Breast epithelium (tissue), 3 donors: ENCODE data around the gene ASCC1.

Experiments used
- POLR2A ChIP-seq: fragments of 450-650 bp; IDR thresholded peaks from one replicate; pipeline ENCODE4 v1.6.1; 2016; ENCODE audit warnings: antibody characterized with exemption, mild to moderate bottlenecking, moderate library complexity
- POLR2AphosphoS5 ChIP-seq, 3 donors: sonication (generic); formaldehyde crosslinking; IDR thresholded peaks; one replicate each; pipeline ENCODE4 v1.6.1; 2017; ENCODE audit warnings: antibody characterized with exemption in 3 of 3
- TF ChIP-seq, protein P1 (sequence below), 3 donors: fragments of 450-650 bp; IDR thresholded peaks; one replicate each; pipeline ENCODE4 v1.5.1; 2016 to 2017; ENCODE audit warnings: antibody characterized with exemption in 3 of 3, mild to moderate bottlenecking in 3 of 3, moderate library complexity in 3 of 3

DNA sequence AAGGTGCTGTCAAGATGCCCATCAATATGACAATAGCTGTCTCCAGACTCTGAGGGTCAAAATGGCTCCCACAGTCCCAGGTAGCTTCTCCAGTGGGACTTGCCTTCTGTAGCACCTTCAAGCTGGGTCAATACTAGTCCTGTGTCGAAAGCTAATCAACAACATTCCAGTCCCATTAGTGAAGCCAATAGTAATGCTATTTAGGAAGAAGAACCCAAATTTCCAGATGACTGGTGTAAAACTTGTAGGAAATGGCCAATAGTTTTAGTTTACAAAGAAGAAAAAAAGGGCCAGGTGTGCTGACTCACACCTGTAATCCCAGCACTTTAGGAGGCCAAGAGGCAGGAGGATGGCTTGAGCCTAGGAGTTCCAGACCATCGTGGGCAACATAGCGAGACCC lies 125.8 kb downstream of the ASCC1 start:
- TF ChIP-seq, protein P1, sequence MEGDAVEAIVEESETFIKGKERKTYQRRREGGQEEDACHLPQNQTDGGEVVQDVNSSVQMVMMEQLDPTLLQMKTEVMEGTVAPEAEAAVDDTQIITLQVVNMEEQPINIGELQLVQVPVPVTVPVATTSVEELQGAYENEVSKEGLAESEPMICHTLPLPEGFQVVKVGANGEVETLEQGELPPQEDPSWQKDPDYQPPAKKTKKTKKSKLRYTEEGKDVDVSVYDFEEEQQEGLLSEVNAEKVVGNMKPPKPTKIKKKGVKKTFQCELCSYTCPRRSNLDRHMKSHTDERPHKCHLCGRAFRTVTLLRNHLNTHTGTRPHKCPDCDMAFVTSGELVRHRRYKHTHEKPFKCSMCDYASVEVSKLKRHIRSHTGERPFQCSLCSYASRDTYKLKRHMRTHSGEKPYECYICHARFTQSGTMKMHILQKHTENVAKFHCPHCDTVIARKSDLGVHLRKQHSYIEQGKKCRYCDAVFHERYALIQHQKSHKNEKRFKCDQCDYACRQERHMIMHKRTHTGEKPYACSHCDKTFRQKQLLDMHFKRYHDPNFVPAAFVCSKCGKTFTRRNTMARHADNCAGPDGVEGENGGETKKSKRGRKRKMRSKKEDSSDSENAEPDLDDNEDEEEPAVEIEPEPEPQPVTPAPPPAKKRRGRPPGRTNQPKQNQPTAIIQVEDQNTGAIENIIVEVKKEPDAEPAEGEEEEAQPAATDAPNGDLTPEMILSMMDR (IDR thresholded peaks at IDR 0.05): no peak
- TF ChIP-seq POLR2A (no peak), POLR2AphosphoS5 (IDR thresholded peaks at IDR 0.05) (no peak)
